ENCODE data around the gene AXL. TPM values are rescaled to one million over a fixed set of nuclear protein-coding genes. Genes with fewer than 3 reads are reported as not detected.

AXL gene
- total RNA-seq, 4 donors from 2014 or later = 65.8 to 141 (median 78.7) TPM

- ATAC-seq (ENCODE audit: low FRiP score) = no peak
- DNase-seq (ENCODE audit: low spot score) = no peak
- TF ChIP-seq CTCF (IDR thresholded peaks at IDR 0.05) = no peak
These were observed 34.6 kb downstream of the AXL start for GRCh38 chr19:41253660-41254059.

GRCh38 chr19:41255171-41255570, 36.1 kb downstream of the AXL start:
- DNase-seq (ENCODE audit: low spot score) (no peak), ATAC-seq (ENCODE audit: low FRiP score) (no peak)
- TF ChIP-seq CTCF (IDR thresholded peaks at IDR 0.05) = no peak

- no peak for ATAC-seq (ENCODE audit: low FRiP score)
- no peak for DNase-seq (ENCODE audit: low spot score)
- no peak for TF ChIP-seq CTCF (IDR thresholded peaks at IDR 0.05)
These were observed 42.6 kb downstream of the AXL start for GRCh38 chr19:41261474-41262190.

GRCh38 chr19:41263042-41263849, 44.2 kb downstream of the AXL start:
- ATAC-seq (ENCODE audit: low FRiP score) (no peak), DNase-seq (ENCODE audit: low spot score) (peak; percentile 38)
- no peak for TF ChIP-seq CTCF (IDR thresholded peaks at IDR 0.05)

GRCh38 chr19:41263850-41264580, 45.0 kb downstream of the AXL start, which contains the start of gene HNRNPUL1:
HNRNPUL1 (plus strand) TSS chr19:41264372; CDS start chr19:41264504, 132 bp downstream.
- DNase-seq (ENCODE audit: low spot score) = peak; percentile 97
- no peak for TF ChIP-seq CTCF (IDR thresholded peaks at IDR 0.05)
- ATAC-seq (ENCODE audit: low FRiP score) = peak; percentile 88

- DNase-seq (ENCODE audit: low spot score) (no peak), ATAC-seq (ENCODE audit: low FRiP score) (no peak)
- no peak for TF ChIP-seq CTCF (IDR thresholded peaks at IDR 0.05)
These were observed 45.8 kb downstream of the AXL start for GRCh38 chr19:41264581-41265394.

Data from omental fat pad (tissue), 4 donors.